Measurements from ENCODE around the gene M1AP.

DNA sequence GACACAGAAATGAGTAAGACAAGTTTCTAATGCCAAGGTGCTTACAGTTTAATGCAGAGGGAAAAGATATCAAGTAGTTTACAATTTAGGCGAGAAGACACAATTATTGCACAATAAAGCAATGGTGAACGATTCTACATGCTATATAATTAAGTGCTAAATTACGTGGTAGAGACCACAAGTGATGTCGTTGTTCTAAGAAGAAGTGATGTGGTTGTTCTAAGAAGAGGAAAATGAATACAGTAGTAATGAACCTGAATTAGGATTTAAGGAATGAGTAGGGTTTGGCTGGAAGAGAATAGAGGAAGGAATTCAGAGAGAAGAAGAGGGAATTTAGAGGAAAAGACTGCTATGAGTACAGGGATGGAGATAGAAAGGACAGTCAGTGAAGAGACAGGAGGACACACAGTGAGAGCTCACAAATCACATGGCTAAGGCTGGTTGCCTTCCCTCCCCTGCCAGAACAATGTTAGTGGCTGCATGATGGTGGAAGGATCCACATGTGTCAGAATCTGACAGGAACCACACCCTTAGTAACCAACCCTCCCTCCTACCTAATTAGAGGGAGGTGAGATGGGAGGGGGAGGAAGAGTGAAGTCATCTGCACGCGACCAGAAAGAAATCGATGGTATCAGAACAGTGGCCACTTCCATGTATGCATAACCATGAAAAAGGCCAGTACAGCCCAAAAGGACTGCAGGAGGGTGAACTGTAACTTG, 44.7 kb downstream of the M1AP start:
- TF ChIP-seq TAF1 (IDR thresholded peaks at IDR 0.05; ENCODE audit: borderline replicate concordance, low read depth, low read length) (no peak), POLR2A (IDR thresholded peaks at IDR 0.05; ENCODE audit: low read depth, low read length) (no peak), POLR2AphosphoS5 (IDR thresholded peaks at IDR 0.05; ENCODE audit: low read depth, low read length) (no peak)

All from GM12892 (cell line).